K562 (cell line): ENCODE measurements around the gene TXN2. TPM values are rescaled to one million over a fixed set of nuclear protein-coding genes. Genes with fewer than 3 reads are reported as not detected.
A peak's percentile ranks its signal among the peaks of the same experiment; 100 is the strongest.

Experiments
- ATAC-seq: fragments of 200-7000 bp; cut with Tn5 transposase; 3 replicates; pipeline ENCODE4 v1.9.1; 2020; ENCODE audit warnings: moderate library complexity
- BruUV-seq: library from RNA; stranded (reverse); fragments of 400-500 nt; replicated peaks from 2 replicates; lab custom pipeline; 2021; lab: Mats Ljungman, UMichigan
- CTCF ChIA-PET: fragments of 300-600 bp; formaldehyde crosslinking; extraction: SDS; loops from one replicate; lab custom pipeline; 2021; ENCODE audit warnings: low intra/inter-chr PET ratio; lab: Yijun Ruan, JAX
- POLR2A ChIA-PET: fragments of 300-600, 350-650 bp; sonication (Branson Sonifier 250); formaldehyde crosslinking; extraction: SDS; loops from one replicate; lab custom pipeline; 2021; ENCODE audit warnings: antibody characterized with exemption, inconsistent platforms; lab: Yijun Ruan, JAX
- DNase-seq, 4 experiments: peaks; one replicate each; pipeline versions ENCODE4 v3.0.0 to v3.0.0-alpha.2; 2011 to 2018; ENCODE audit warnings: low spot score in 3 of 4, mixed read lengths in 3 of 4; ENCODE audit errors: extremely low read depth in 1 of 4
- FAIRE-seq: peaks from 2 replicates; lab custom pipeline; 2011; peaks lifted over from hg19 to GRCh38; lab: Jason Lieb, UNC
- H2AFZ ChIP-seq: 2 replicates; pipeline ENCODE4 v1.6.0; 2011; ENCODE audit warnings: low read depth, low read length, control low read depth, inconsistent platforms
- H3K27ac ChIP-seq: fragments of 200-600 bp; 3 replicates; pipeline ENCODE4 v1.8.0; 2011; ENCODE audit warnings: low read depth, mild to moderate bottlenecking, control low read depth, inconsistent platforms, low read length, moderate library complexity, mixed read lengths; ENCODE audit errors: extremely low read depth
- H3K27me3 ChIP-seq, 2 experiments: fragments of 300-600 bp in 1 of 2; 2 replicates in 1 of 2; 3 replicates in 1 of 2; pipeline versions ENCODE4 v1.6.0 to v1.8.0; 2011; ENCODE audit warnings: inconsistent platforms in 2 of 2, low read length in 2 of 2, mild to moderate bottlenecking in 1 of 2, mixed read lengths in 1 of 2, moderate library complexity in 1 of 2; ENCODE audit not compliant: control insufficient read depth in 2 of 2, insufficient read depth in 2 of 2
- H3K36me3 ChIP-seq: fragments of 300-600 bp; 3 replicates; pipeline ENCODE4 v1.8.0; 2011; ENCODE audit warnings: mild to moderate bottlenecking, low read length, inconsistent platforms; ENCODE audit not compliant: control insufficient read depth, insufficient read depth
- H3K4me1 ChIP-seq, 2 experiments: fragments of 200-600 bp in 1 of 2; replicated peaks in 1 of 2; 2 replicates in 1 of 2; 3 replicates in 1 of 2; pipeline versions ENCODE4 v1.5.1 to v1.8.0; 2011; ENCODE audit warnings: inconsistent platforms in 2 of 2, low read length in 2 of 2, mild to moderate bottlenecking in 1 of 2, mixed read lengths in 1 of 2, moderate library complexity in 1 of 2; ENCODE audit not compliant: control insufficient read depth in 2 of 2, insufficient read depth in 2 of 2
- H3K4me2 ChIP-seq: 2 replicates; pipeline ENCODE4 v1.6.1; 2011; ENCODE audit warnings: low read length, control low read depth, inconsistent platforms, mixed read lengths; ENCODE audit not compliant: insufficient read depth
- H3K4me3 ChIP-seq: fragments of 200-600 bp; sonication (generic), shearing (Covaris generic); 2 replicates; pipeline ENCODE4 v1.5.1; 2016; ENCODE audit warnings: control low read depth, inconsistent platforms
- H3K79me2 ChIP-seq: fragments of 200-600 bp; 3 replicates; pipeline ENCODE4 v1.8.0; 2011; ENCODE audit warnings: low read length, inconsistent platforms; ENCODE audit not compliant: control insufficient read depth, insufficient read depth
- H3K9ac ChIP-seq, 2 experiments: 2 replicates each; pipeline versions ENCODE4 v1.6.0 to v1.6.1; 2011; ENCODE audit warnings: low read depth in 2 of 2, low read length in 2 of 2, control low read depth in 1 of 2, inconsistent platforms in 1 of 2, mild to moderate bottlenecking in 1 of 2, mixed read lengths in 1 of 2; ENCODE audit not compliant: insufficient read depth in 1 of 2
- H3K9me1 ChIP-seq: one replicate; pipeline ENCODE4 v1.6.0; 2011; ENCODE audit warnings: inconsistent platforms, mild to moderate bottlenecking, low read length, moderate library complexity; ENCODE audit not compliant: control insufficient read depth, insufficient read depth
- H3K9me3 ChIP-seq: replicated peaks from 2 replicates; pipeline ENCODE4 v1.5.1; 2011; ENCODE audit warnings: low read depth, low read length, inconsistent platforms; ENCODE audit not compliant: control insufficient read depth, insufficient read depth
- H4K20me1 ChIP-seq: replicated peaks from 2 replicates; pipeline ENCODE4 v1.6.1; 2011; ENCODE audit warnings: low read length, inconsistent platforms, mixed read lengths; ENCODE audit not compliant: control insufficient read depth, insufficient read depth
- CBFA2T2 ChIP-seq: fragments of 450-650 bp; conservative IDR thresholded peaks from 2 replicates; pipeline ENCODE4 v1.6.1; 2017; ENCODE audit warnings: mild to moderate bottlenecking
- CBFA2T3 ChIP-seq: fragments of 450-650 bp; IDR thresholded peaks from 2 replicates; pipeline ENCODE4 v1.6.1; 2017
- E2F6 ChIP-seq, 2 experiments: IDR thresholded peaks; 2 replicates each; pipeline ENCODE4 v1.6.1; 2011; ENCODE audit warnings: borderline replicate concordance in 1 of 2, control low read depth in 1 of 2, low read depth in 1 of 2, low read length in 1 of 2, mild to moderate bottlenecking in 1 of 2, mixed read lengths in 1 of 2, moderate library complexity in 1 of 2; ENCODE audit not compliant: insufficient read depth in 1 of 2, insufficient read length in 1 of 2, poor library complexity in 1 of 2, severe bottlenecking in 1 of 2; ENCODE audit errors: extremely low read depth in 1 of 2
- FOXA1 ChIP-seq: fragments of 450-650 bp; IDR thresholded peaks from 2 replicates; pipeline ENCODE4 v1.6.1; 2016; ENCODE audit warnings: mild to moderate bottlenecking, borderline replicate concordance
- FOXA3 ChIP-seq, 2 experiments: fragments of 450-650 bp in 1 of 2; sonication (generic) in 1 of 2; formaldehyde crosslinking; IDR thresholded peaks in 1 of 2; conservative IDR thresholded peaks in 1 of 2; 2 replicates each; pipeline versions ENCODE4 v1.4.0 to v1.8.0; 2020 to 2022; ENCODE audit warnings: mild to moderate bottlenecking in 2 of 2, missing genetic modification reagents in 1 of 2
- NFIC ChIP-seq: fragments of 450-650 bp; IDR thresholded peaks from 2 replicates; pipeline ENCODE4 v1.6.1; 2017; ENCODE audit warnings: mild to moderate bottlenecking, inconsistent platforms
- SNRNP70 ChIP-seq: fragments of 200-400 bp; formaldehyde crosslinking; optimal IDR thresholded peaks from 2 replicates; pipeline ENCODE3; 2017; ENCODE audit warnings: low read depth, low read length
- SRSF1 ChIP-seq: fragments of 200-400 bp; formaldehyde crosslinking; IDR thresholded peaks from 2 replicates; pipeline ENCODE4 v1.6.1; 2017; ENCODE audit warnings: mild to moderate bottlenecking, low read depth, low read length, moderate library complexity
- TOE1 ChIP-seq, 2 experiments: fragments of 450-650 bp in 1 of 2; sonication (generic) in 1 of 2; formaldehyde crosslinking in 1 of 2; IDR thresholded peaks; 2 replicates each; pipeline versions ENCODE4 v1.7.1 to v1.8.0; 2016 to 2022; ENCODE audit warnings: borderline replicate concordance in 2 of 2, mild to moderate bottlenecking in 2 of 2, antibody characterized with exemption in 1 of 2, inconsistent platforms in 1 of 2, low read depth in 1 of 2, missing genetic modification reagents in 1 of 2, moderate library complexity in 1 of 2
- ZNF512 ChIP-seq: IDR thresholded peaks from 2 replicates; pipeline ENCODE4 v1.6.1; 2016; ENCODE audit warnings: missing genetic modification characterization, missing compliant biosample characterization
- WGBS: fragments of 100-300 bp; shearing (Covaris generic); methylation state at CpG from one replicate; pipeline ENCODE4 v1.1.6; 2016; ENCODE audit warnings: low coverage, mixed read lengths; ENCODE audit not compliant: insufficient coverage; ENCODE audit errors: missing lambda C conversion rate; 5-methylcytosine and 5-hydroxymethylcytosine counted together
- in situ Hi-C: fragments of 300-500 bp; cut with MboI; formaldehyde crosslinking; loops from 4 replicates; pipeline ENCODE4 v1.15.0; 2018; ENCODE audit warnings: inconsistent platforms, mixed read lengths
- intact Hi-C: fragments of 100-400 bp; cut with micrococcal nuclease; formaldehyde crosslinking; loops from 2 replicates; pipeline ENCODE4 v1.14.2; 2022
- polyA plus RNA-seq, 8 experiments: library from polyadenylated mRNA; depleted of rRNA in 4 of 8; stranded (reverse) in 5 of 8; unstranded in 3 of 8; fragments of >200 nt; fragmentation: Nextera tagmentation in 2 of 8; fragmentation: Illumina TruSeq in 1 of 8; extraction: Ambion mirVana in 2 of 8; extraction: Trizol in 1 of 8; gene quantifications; 2 replicates each; pipeline versions ENCODE4 v1.2.1 to v1.2.3, GENCODE V29; 2011 to 2014; ENCODE audit warnings: inconsistent platforms in 1 of 8, missing spikeins in 1 of 8
- total RNA-seq, 7 experiments: library from RNA; depleted of rRNA in 6 of 7; stranded (reverse); fragments of >200 nt in 6 of 7; fragmentation: Illumina TruSeq in 2 of 7; extraction: Trizol in 2 of 7; gene quantifications; 2 replicates each; pipeline versions ENCODE4 v1.2.1 to v1.2.3, GENCODE V29; 2011 to 2021; ENCODE audit warnings: low replicate concordance in 1 of 7
- TF ChIP-seq, protein P1 (sequence below): fragments of 450-650 bp; IDR thresholded peaks from 2 replicates; pipeline ENCODE4 v1.6.1; 2016; ENCODE audit warnings: antibody characterized with exemption

The TXN2 gene
- total and polyA plus RNA-seq, 9 of the 15 experiments (the other 6 are each of a cell fraction or from before 2014, with no cell fraction given): 48.5 to 399 (median 118) TPM

DNA sequence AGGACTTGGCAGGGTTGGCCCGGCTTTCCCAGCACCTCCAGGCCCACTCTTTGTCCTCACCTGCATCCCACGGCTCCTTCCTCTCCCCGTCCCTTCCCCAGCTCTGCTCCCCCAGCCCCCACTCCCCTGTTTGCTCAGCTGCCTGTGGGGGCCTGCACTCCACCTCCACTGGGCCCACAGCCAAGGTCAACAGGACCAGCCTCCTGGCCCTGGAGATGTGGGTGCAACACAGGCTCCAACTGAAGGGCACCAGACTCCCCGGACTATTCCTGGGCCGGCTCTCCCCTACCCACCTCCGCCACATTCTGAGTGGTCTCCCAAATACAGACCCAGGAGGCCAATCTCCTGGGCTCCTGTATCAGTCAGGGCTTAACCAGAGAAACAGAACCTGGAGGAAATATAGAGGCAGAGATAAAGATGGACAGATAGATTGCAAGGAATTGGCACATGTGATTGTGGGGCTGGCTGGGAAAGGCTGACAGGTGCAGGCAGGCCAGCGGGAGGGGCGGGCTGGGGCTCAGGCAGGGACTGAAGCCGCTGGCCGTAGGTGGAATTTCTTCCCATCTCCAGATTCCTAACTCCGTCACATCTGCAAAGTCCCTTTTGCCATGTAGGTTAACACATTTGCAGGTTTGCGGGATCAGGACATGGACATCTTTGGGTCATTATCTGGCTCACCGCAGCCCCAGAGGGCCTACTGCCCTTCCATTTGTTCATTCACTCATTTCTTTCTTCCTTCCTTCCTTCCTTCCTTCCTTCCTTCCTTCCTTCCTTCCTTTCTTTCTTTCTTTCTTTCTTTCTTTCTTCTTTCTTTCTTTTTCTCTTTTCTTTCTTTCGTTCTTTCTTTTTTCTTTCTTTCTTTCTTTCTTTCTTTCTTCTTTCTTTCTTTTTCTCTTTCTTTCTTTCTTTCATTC, 47.9 kb downstream of the TXN2 start:
- DNase-seq (no peak), FAIRE-seq (no peak), ATAC-seq (peak; percentile 27; the same call in 1 of the 3 replicates)
- ChIA-PET CTCF (no interaction called here), POLR2A (interaction anchor here (0.6 kb wide), 1 partner anchor 10 kb away, joined by 3 read pairs; no protein-coding TSS in a partner anchor)
- no peak overlapping the region for H2AFZ ChIP-seq
- H3K27me3 ChIP-seq: no peaks in the 10 kb centered on the region
- TF ChIP-seq TOE1 (IDR thresholded peaks at IDR 0.05; ENCODE audit: borderline replicate concordance) (no peak), TOE1 (CRISPR knock-in tag; IDR thresholded peaks at IDR 0.05; ENCODE audit: borderline replicate concordance, low read depth) (no peak), CBFA2T3 (peak; percentile 48), CBFA2T2 (peak; percentile 35), FOXA1 (peak; percentile 31; the same call in 1 of the 2 replicates), FOXA3 (CRISPR knock-in tag; conservative IDR thresholded peaks at IDR 0.05 in 1 of 2, IDR thresholded peaks at IDR 0.05 in 1 of 2) (peak; percentile 37 to 79; a peak in 1 of 4 replicates), NFIC (peak; percentile 61; the same call in 1 of the 2 replicates), E2F6 (IDR thresholded peaks at IDR 0.05; ENCODE audit: borderline replicate concordance in 1 of 2, extremely low read depth in 1 of 2, insufficient read depth in 1 of 2, insufficient read length in 1 of 2, low read depth in 1 of 2, low read length in 1 of 2, poor library complexity in 1 of 2, severe bottlenecking in 1 of 2) (no peak), SNRNP70 (no peak), ZNF512 (peak; percentile 89), SRSF1 (no peak)
- TF ChIP-seq, protein P1, sequence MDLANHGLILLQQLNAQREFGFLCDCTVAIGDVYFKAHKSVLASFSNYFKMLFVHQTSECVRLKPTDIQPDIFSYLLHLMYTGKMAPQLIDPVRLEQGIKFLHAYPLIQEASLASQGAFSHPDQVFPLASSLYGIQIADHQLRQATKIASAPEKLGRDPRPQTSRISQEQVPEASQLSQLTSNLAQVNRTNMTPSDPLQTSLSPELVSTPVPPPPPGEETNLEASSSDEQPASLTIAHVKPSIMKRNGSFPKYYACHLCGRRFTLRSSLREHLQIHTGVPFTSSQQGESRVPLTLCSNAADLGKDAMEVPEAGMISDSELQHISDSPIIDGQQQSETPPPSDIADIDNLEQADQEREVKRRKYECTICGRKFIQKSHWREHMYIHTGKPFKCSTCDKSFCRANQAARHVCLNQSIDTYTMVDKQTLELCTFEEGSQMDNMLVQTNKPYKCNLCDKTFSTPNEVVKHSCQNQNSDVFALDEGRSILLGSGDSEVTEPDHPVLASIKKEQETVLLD: 0 out of 2 replicates have a peak, but pooled peaks have one; percentile 32
- H3K9me1 ChIP-seq: no peaks in the 10 kb centered on the region
- in situ Hi-C loops: no loop called here
- no peaks in the 10 kb centered on the region for H3K36me3 ChIP-seq
- no TSS peak for BruUV-seq
- intact Hi-C loops: no loop called here
- H3K79me2 ChIP-seq: no peaks in the 10 kb centered on the region
- peak overlapping the region in 1 of 2 experiments; percentile 71; a peak in 2 of 4 replicates for H3K9ac ChIP-seq
- H3K4me1 ChIP-seq: peaks cover 6 to 20% of the 10 kb centered on the region in 2 experiments
- no peak overlapping the region for H3K4me2 ChIP-seq
- H3K9me3 ChIP-seq: no peaks in the 10 kb centered on the region
- 67% methylated on average over 6 of the region's 14 CpGs for WGBS
- H3K4me3 ChIP-seq: no peak overlapping the region
- H3K27ac ChIP-seq: no peak overlapping the region
- H4K20me1 ChIP-seq: no peaks in the 10 kb centered on the region
